Stimulated activated CD4-positive, alpha-beta T cell treated with anti-CD3 and anti-CD28 coated beads, Interleukin-4, amount 100 ng/mL, for 1 hour (primary cell): Measurements from ENCODE around the gene TTC23L.

ENCODE experiments used
- DNase-seq: peaks from one replicate; pipeline ENCODE4 v3.0.0-alpha.2; 2020

Gene TTC23L

GRCh38 chr5:34924462-34924765 is 85.5 kb downstream of the TTC23L start:
- no peak for DNase-seq

GRCh38 chr5:34926318-34926888 is 87.4 kb downstream of the TTC23L start:
- no peak for DNase-seq

GRCh38 chr5:34927785-34928184 is 88.8 kb downstream of the TTC23L start:
- DNase-seq = no peak

GRCh38 chr5:34928267-34928666 is 89.3 kb downstream of the TTC23L start:
- no peak for DNase-seq

GRCh38 chr5:34929134-34929719 is 90.3 kb downstream of the TTC23L start, which contains the start of gene DNAJC21:
DNAJC21 (plus strand) TSS chr5:34929559; CDS start chr5:34929820, 261 bp downstream.
- DNase-seq = peak; percentile 99

- DNase-seq = peak; percentile 78
Observed at GRCh38 chr5:34929720-34930461, 90.9 kb downstream of the TTC23L start.

- DNase-seq = no peak
Observed at GRCh38 chr5:34930462-34930844, 91.5 kb downstream of the TTC23L start.

GRCh38 chr5:34930870-34931269 is 91.9 kb downstream of the TTC23L start:
- no peak for DNase-seq

- no peak for DNase-seq
Observed at GRCh38 chr5:34932947-34933346, 94.0 kb downstream of the TTC23L start.

- no peak for DNase-seq
Observed at GRCh38 chr5:34941936-34942335, 103.0 kb downstream of the TTC23L start.

- DNase-seq = no peak
Observed at GRCh38 chr5:34944044-34944443, 105.1 kb downstream of the TTC23L start.

GRCh38 chr5:34944460-34945047 is 105.6 kb downstream of the TTC23L start:
- DNase-seq = no peak
